K562 (cell line): Measurements from ENCODE around the gene CLDN5. TPM values are rescaled to one million over a fixed set of nuclear protein-coding genes. Genes with fewer than 3 reads are reported as not detected.

ENCODE experiments used
- CHD7 ChIP-seq: fragments of 200-600 bp; sonication (generic); IDR thresholded peaks from one replicate; pipeline ENCODE4 v1.6.1; 2012; ENCODE audit warnings: mild to moderate bottlenecking, low read depth, low read length, inconsistent platforms
- ETS1 ChIP-seq: conservative IDR thresholded peaks from 2 replicates; pipeline ENCODE4 v1.6.1; 2011; ENCODE audit warnings: low read depth, mild to moderate bottlenecking, low read length; ENCODE audit not compliant: control insufficient read depth
- FOXA3 ChIP-seq, 2 experiments: fragments of 450-650 bp in 1 of 2; sonication (generic) in 1 of 2; formaldehyde crosslinking; IDR thresholded peaks in 1 of 2; conservative IDR thresholded peaks in 1 of 2; 2 replicates each; pipeline versions ENCODE4 v1.4.0 to v1.8.0; 2020 to 2022; ENCODE audit warnings: mild to moderate bottlenecking in 2 of 2, missing genetic modification reagents in 1 of 2
- KDM1A ChIP-seq, 2 experiments: fragments of 450-650 bp; IDR thresholded peaks; 2 replicates each; pipeline ENCODE4 v1.6.1; 2016; ENCODE audit warnings: mild to moderate bottlenecking in 2 of 2
- KLF10 ChIP-seq: fragments of 250-450 bp; sonication (Bioruptor Pico); IDR thresholded peaks from 2 replicates; pipeline ENCODE4 v1.6.1; 2021; ENCODE audit warnings: matching md5 sums
- POLR2AphosphoS5 ChIP-seq: IDR thresholded peaks from 2 replicates; pipeline ENCODE4 v1.6.1; 2011; ENCODE audit warnings: mild to moderate bottlenecking, low read depth, low read length, moderate library complexity; ENCODE audit not compliant: control insufficient read depth, insufficient read depth
- RFX5 ChIP-seq: IDR thresholded peaks from 2 replicates; pipeline ENCODE4 v1.6.1; 2011; ENCODE audit warnings: low read depth, mild to moderate bottlenecking, improper control_type of control experiment, low read length
- USF1 ChIP-seq: sonication (generic); formaldehyde crosslinking; IDR thresholded peaks from 2 replicates; pipeline ENCODE4 v1.9.0; 2022; ENCODE audit warnings: mild to moderate bottlenecking, missing genetic modification reagents
- ZC3H4 ChIP-seq: sonication (generic); formaldehyde crosslinking; IDR thresholded peaks from 2 replicates; pipeline ENCODE4 v1.9.0; 2021; ENCODE audit warnings: missing genetic modification reagents, borderline replicate concordance
- ZNF282 ChIP-seq: sonication (generic); formaldehyde crosslinking; IDR thresholded peaks from 2 replicates; pipeline ENCODE4 v1.8.1; 2023; ENCODE audit warnings: missing genetic modification reagents
- polyA plus RNA-seq, 8 experiments: library from polyadenylated mRNA; depleted of rRNA in 4 of 8; stranded (reverse) in 5 of 8; unstranded in 3 of 8; fragments of >200 nt; fragmentation: Nextera tagmentation in 2 of 8; fragmentation: Illumina TruSeq in 1 of 8; extraction: Ambion mirVana in 2 of 8; extraction: Trizol in 1 of 8; gene quantifications; 2 replicates each; pipeline versions ENCODE4 v1.2.1 to v1.2.3, GENCODE V29; 2011 to 2014; ENCODE audit warnings: inconsistent platforms in 1 of 8, missing spikeins in 1 of 8
- total RNA-seq, 7 experiments: library from RNA; depleted of rRNA in 6 of 7; stranded (reverse); fragments of >200 nt in 6 of 7; fragmentation: Illumina TruSeq in 2 of 7; extraction: Trizol in 2 of 7; gene quantifications; 2 replicates each; pipeline versions ENCODE4 v1.2.1 to v1.2.3, GENCODE V29; 2011 to 2021; ENCODE audit warnings: low replicate concordance in 1 of 7
- TF ChIP-seq, protein P1 (sequence below): IDR thresholded peaks from 2 replicates; pipeline ENCODE4 v1.6.1; 2011; ENCODE audit warnings: borderline replicate concordance, low read depth, mild to moderate bottlenecking, moderate library complexity, low read length; ENCODE audit not compliant: insufficient read depth, poor library complexity, severe bottlenecking

Gene CLDN5
- total and polyA plus RNA-seq, 9 of the 15 experiments (the other 6 are each of a cell fraction or from before 2014, with no cell fraction given) = 0.20 TPM; not detected in 8

DNA sequence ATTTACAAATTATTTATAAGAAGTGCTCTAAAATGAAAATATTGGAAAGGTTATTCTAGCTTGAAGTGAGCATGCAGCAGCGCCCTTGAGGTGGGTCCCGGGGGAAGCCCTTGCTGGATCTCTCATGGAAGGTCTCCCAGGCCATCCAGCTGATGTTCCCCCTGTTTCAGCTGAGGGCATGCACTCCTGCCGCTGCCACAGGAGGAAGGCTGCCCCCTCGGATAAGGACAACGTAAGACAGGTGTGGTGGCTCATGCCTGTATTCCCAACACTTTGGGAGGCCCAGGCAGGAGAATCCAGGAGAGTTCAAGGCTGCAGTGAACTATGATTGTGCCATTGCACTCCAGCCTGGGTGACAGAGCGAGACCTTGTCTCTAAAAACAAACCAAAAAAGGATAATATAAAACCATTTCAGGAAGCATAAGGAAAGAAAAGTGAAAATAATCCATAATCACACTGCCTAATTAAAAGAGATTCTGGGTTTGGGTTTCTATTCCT lies 29.5 kb downstream of the CLDN5 start (continued):
- TF ChIP-seq CHD7 (peak; percentile 43), POLR2AphosphoS5 (no peak), ETS1 (no peak), FOXA3 (CRISPR knock-in tag; conservative IDR thresholded peaks at IDR 0.05 in 1 of 2, IDR thresholded peaks at IDR 0.05 in 1 of 2) (no peak; a peak in 1 of 4 replicates), RFX5 (no peak), KLF10 (CRISPR knock-in tag) (no peak), ZNF282 (CRISPR knock-in tag) (peak; percentile 77; the same call in 1 of the 2 replicates), ZC3H4 (0 out of 2 replicates have a peak, but pooled peaks have one; percentile 19), KDM1A (IDR thresholded peaks at IDR 0.05) (no peak), USF1 (CRISPR knock-in tag) (peak; percentile 40; the same call in 1 of the 2 replicates)
- TF ChIP-seq, protein P1, sequence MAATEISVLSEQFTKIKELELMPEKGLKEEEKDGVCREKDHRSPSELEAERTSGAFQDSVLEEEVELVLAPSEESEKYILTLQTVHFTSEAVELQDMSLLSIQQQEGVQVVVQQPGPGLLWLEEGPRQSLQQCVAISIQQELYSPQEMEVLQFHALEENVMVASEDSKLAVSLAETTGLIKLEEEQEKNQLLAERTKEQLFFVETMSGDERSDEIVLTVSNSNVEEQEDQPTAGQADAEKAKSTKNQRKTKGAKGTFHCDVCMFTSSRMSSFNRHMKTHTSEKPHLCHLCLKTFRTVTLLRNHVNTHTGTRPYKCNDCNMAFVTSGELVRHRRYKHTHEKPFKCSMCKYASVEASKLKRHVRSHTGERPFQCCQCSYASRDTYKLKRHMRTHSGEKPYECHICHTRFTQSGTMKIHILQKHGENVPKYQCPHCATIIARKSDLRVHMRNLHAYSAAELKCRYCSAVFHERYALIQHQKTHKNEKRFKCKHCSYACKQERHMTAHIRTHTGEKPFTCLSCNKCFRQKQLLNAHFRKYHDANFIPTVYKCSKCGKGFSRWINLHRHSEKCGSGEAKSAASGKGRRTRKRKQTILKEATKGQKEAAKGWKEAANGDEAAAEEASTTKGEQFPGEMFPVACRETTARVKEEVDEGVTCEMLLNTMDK = no peak
